ENCODE data around the gene ACTL6B. TPM values are rescaled to one million over a fixed set of nuclear protein-coding genes. Genes with fewer than 3 reads are reported as not detected.

ACTL6B gene
- total and polyA plus RNA-seq, 2 experiments from 2014 or later = not detected

DNA sequence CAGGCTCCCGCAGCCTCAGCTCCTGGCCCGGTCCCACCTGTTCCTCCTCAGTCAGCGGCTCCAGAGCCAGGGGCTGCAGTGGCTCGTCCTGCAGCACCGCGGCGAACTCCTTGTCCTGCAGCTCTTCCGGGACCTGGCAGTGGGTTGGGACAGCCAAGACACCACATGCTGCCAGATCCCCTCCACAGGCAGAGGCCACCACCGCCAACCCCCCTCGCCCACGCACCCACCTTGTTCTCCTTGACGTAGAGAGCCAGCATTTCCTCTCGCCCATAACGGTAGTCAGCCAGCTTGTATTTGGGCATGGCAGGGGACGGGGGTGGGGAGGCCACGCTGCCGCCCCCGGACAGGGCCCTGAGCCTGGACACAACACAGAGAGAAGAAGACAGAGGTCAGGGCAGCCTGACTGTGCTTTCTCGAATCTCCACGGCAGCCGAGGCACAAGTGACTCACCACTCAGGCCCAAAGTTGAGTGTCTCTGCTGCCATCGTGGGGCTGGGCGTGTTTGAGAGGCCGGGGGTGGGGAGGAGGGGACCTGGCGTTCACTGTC, 31.6 kb upstream of the ACTL6B start:
- peaks cover 16% of the 10 kb centered on the region for H3K4me1 ChIP-seq (ENCODE audit: low read depth)
- H3K27me3 ChIP-seq = no peaks in the 10 kb centered on the region
- DNase-seq (ENCODE audit: low read depth in 1 of 2, low spot score in 1 of 2) = no peak
- peaks cover 39% of the 10 kb centered on the region for H3K36me3 ChIP-seq
- TF ChIP-seq, protein P1, sequence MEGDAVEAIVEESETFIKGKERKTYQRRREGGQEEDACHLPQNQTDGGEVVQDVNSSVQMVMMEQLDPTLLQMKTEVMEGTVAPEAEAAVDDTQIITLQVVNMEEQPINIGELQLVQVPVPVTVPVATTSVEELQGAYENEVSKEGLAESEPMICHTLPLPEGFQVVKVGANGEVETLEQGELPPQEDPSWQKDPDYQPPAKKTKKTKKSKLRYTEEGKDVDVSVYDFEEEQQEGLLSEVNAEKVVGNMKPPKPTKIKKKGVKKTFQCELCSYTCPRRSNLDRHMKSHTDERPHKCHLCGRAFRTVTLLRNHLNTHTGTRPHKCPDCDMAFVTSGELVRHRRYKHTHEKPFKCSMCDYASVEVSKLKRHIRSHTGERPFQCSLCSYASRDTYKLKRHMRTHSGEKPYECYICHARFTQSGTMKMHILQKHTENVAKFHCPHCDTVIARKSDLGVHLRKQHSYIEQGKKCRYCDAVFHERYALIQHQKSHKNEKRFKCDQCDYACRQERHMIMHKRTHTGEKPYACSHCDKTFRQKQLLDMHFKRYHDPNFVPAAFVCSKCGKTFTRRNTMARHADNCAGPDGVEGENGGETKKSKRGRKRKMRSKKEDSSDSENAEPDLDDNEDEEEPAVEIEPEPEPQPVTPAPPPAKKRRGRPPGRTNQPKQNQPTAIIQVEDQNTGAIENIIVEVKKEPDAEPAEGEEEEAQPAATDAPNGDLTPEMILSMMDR (IDR thresholded peaks at IDR 0.05; ENCODE audit: low read depth, low read length) = no peak
- no peaks in the 10 kb centered on the region for H3K9me3 ChIP-seq (ENCODE audit: low read depth)
- H3K4me3 ChIP-seq = no peak overlapping the region
- H3K27ac ChIP-seq = no peak overlapping the region

DNA sequence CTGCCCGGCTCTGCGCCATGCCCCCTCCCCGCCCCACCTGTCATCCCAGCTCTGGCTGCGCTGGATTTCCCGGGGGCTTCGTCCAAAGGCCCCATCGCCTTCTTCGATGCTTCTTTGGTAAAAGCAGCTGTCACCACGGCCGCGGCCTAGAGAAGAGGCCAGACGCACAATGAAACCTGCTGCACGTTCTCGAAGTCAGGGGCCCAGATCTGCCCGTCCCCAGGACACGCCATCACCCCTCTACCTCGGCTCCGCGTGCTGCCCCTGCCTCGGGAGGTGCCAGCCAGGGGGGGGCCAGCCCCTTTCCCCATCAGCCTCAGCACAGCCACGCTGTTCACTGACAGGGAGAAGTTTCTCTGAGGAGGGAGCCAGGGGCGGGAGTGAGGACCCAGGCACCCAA, 31.0 kb upstream of the ACTL6B start:
- DNase-seq (ENCODE audit: low read depth in 1 of 2, low spot score in 1 of 2) = no peak
- peaks cover 39% of the 10 kb centered on the region for H3K36me3 ChIP-seq
- H3K9me3 ChIP-seq (ENCODE audit: low read depth) = no peaks in the 10 kb centered on the region
- H3K4me1 ChIP-seq (ENCODE audit: low read depth) = peaks cover 10% of the 10 kb centered on the region
- H3K4me3 ChIP-seq = no peak overlapping the region
- no peak overlapping the region for H3K27ac ChIP-seq
- no peaks in the 10 kb centered on the region for H3K27me3 ChIP-seq
- TF ChIP-seq, protein P1 (IDR thresholded peaks at IDR 0.05; ENCODE audit: low read depth, low read length) = no peak

DNA sequence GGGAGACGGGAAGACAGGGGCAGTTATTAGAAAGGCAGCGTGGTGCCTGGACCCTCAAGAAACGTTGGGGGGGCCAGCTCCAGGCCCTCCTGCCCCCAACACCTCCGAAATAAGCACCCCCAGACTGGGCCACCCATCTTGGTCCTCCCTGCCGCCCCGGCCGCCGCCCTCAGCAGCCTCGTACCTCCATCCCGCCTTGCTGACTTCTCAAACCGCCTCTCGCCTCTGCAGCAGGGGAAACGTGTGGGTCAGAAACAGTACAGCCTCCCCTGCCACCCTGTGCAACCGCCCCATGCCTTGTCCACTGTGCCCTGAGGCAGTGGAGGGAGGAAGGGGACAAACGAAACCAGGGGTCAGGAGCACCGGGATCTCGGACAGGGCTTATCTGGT, 30.6 kb upstream of the ACTL6B start:
- no peak for DNase-seq (ENCODE audit: low read depth in 1 of 2, low spot score in 1 of 2)
- H3K9me3 ChIP-seq (ENCODE audit: low read depth) = no peaks in the 10 kb centered on the region
- TF ChIP-seq, protein P1 (IDR thresholded peaks at IDR 0.05; ENCODE audit: low read depth, low read length) = no peak
- H3K27ac ChIP-seq = no peak overlapping the region
- H3K36me3 ChIP-seq = peaks cover 40% of the 10 kb centered on the region
- no peak overlapping the region for H3K4me3 ChIP-seq
- peaks cover 6% of the 10 kb centered on the region for H3K4me1 ChIP-seq (ENCODE audit: low read depth)
- no peaks in the 10 kb centered on the region for H3K27me3 ChIP-seq

DNA sequence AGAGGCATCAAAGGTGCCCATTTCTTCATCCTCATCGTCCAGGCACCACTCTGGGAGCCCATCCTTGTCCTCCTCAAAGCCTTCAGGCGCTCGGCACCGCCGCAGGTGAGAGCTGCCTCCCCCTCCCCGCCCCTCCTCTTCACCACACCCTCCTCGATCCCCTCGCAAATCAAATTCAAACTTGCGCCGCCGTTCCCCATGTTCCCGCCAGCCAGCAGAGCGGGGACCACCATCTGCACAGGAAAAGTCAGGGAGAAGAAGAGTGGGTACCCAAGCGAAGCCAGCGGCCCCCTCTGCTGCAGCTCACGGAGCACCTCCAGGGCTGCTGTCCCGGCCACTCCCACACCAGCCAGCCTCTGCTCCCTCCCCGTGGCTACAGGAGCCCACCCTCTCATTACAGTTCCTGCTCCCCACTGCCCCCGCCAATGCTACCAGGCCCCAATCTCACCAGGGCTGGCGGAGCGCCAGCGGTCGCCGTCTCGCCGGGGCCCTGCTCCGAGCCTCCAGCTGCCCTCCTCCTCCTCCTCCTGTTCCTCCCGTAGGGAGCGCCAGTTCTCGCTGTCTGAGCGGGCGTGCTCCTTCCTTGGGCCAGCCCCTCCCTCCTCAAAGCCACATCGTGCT, 30.1 kb upstream of the ACTL6B start:
- H3K27ac ChIP-seq = no peak overlapping the region
- no peaks in the 10 kb centered on the region for H3K9me3 ChIP-seq (ENCODE audit: low read depth)
- TF ChIP-seq, protein P1 (IDR thresholded peaks at IDR 0.05; ENCODE audit: low read depth, low read length) = no peak
- H3K27me3 ChIP-seq = no peaks in the 10 kb centered on the region
- no peak overlapping the region for H3K4me3 ChIP-seq
- H3K4me1 ChIP-seq (ENCODE audit: low read depth) = peaks cover 2% of the 10 kb centered on the region
- DNase-seq (ENCODE audit: low read depth in 1 of 2, low spot score in 1 of 2) = no peak
- peaks cover 46% of the 10 kb centered on the region for H3K36me3 ChIP-seq

DNA sequence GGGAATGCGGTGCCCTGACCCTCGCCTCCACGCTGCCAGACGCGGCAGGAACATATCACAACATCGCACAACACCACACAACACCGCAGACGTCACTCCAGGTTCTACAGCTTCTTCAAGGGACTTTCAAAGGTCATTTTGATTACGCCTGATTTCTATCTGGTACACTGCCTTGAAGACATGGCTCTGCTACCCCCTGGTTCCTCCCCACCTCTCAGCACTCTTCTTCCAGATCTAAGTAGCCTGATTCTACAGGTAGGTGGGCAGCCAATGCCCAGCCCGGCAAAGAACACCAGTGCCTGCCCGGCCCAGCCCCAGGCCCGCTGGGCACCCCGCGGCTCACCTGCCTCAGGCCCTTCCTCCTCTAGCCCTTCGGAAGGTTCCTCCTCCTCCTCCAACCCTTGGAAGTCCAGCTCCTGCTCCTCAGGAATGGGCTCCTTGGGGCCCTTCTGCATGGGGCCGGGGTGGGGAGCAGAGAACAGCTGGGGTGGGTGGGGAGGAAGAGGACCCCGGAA, 29.4 kb upstream of the ACTL6B start:
- no peak for DNase-seq (ENCODE audit: low read depth in 1 of 2, low spot score in 1 of 2)
- H3K36me3 ChIP-seq = peaks cover 49% of the 10 kb centered on the region
- no peaks in the 10 kb centered on the region for H3K27me3 ChIP-seq
- H3K4me3 ChIP-seq = no peak overlapping the region
- TF ChIP-seq, protein P1 (IDR thresholded peaks at IDR 0.05; ENCODE audit: low read depth, low read length) = no peak
- no peaks in the 10 kb centered on the region for H3K9me3 ChIP-seq (ENCODE audit: low read depth)
- no peak overlapping the region for H3K27ac ChIP-seq
- no peaks in the 10 kb centered on the region for H3K4me1 ChIP-seq (ENCODE audit: low read depth)
